HG02798 (cell line): ENCODE results near the gene PRKCA.
"Not testable (repeated sequence)": the region's sequence is repeated elsewhere in the genome, so short reads cannot be mapped to it uniquely, and the experiment has no call there.

Experiments
- ATAC-seq: cut with Tn5 transposase; IDR thresholded peaks from one replicate; pipeline ENCODE4 v1.9.1; 2021; ENCODE audit warnings: mild to moderate bottlenecking; ENCODE audit not compliant: unreplicated experiment, poor library complexity

The PRKCA gene

GRCh38 chr17:66301864-66302741 lies at the start of gene PRKCA:
Gene PRKCA, plus strand, starts transcription at chr17:66302613.
- peak; percentile 88 for ATAC-seq

DNA sequence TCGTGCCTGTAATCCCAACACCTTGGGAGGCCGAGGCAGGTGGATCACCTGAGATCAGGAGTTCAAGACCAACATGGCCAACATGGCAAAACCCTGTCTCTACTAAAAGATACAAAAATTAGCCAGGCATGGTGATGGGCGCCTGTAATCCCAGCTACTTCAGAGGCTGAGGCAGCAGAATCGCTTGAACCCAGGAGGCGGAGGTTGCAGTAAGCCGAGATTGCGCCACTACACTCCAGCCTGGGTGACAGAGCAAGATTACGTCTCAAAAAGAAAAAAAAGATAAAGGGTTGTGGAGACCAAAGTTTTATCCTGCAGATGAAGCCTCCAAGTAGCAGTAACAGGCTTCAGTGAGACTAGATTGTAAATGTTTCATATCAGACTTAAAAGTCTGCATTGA lies 49.0 kb upstream of the PRKCA start:
- ATAC-seq = not testable (repeated sequence)

- ATAC-seq = no peak
Measured at GRCh38 chr17:66255112-66255511, 47.3 kb upstream of the PRKCA start.

- ATAC-seq = no peak
Measured at GRCh38 chr17:66255527-66255971, 46.9 kb upstream of the PRKCA start.

- ATAC-seq = no peak
Measured at GRCh38 chr17:66260275-66260674, 42.1 kb upstream of the PRKCA start.

GRCh38 chr17:66260688-66261087 lies 41.7 kb upstream of the PRKCA start:
- ATAC-seq = no peak

DNA sequence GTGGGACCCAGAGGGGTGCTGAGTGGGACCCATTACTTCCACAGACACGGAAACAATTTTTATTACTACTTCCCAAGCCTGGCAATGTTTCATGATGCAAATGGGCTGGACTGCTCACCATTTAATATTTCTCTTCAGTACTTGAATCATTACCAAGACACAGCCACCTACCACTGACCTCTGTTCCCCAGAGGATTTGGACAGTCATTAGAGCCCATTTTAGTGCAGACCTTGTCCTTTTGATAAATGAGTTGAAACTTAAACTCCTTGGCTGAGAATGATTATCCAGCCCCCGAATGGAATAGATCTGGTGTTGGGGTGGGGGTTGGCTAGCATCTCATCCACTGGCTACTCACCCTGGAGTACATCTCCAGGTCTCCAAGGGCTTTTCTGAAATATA lies 39.6 kb upstream of the PRKCA start:
- ATAC-seq = no peak

DNA sequence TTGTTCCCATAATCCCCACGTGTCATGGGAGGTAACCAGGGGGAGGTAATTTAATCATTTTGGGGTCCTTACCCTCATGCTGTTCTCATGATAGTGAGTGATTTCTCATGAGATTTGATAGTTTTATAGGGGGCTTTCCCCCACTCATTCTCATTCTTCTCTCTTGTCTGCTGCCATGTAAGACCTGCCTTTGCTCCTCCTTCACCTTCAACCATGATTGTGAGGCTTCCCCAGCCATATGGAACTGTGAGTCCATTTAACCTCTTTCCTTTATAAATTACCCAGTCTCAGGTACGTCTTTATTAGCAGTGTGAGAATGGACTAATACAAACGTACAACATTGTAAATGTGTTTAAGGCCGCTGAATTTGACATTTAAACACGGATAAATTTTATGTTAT lies 37.7 kb upstream of the PRKCA start:
- ATAC-seq = no peak

DNA sequence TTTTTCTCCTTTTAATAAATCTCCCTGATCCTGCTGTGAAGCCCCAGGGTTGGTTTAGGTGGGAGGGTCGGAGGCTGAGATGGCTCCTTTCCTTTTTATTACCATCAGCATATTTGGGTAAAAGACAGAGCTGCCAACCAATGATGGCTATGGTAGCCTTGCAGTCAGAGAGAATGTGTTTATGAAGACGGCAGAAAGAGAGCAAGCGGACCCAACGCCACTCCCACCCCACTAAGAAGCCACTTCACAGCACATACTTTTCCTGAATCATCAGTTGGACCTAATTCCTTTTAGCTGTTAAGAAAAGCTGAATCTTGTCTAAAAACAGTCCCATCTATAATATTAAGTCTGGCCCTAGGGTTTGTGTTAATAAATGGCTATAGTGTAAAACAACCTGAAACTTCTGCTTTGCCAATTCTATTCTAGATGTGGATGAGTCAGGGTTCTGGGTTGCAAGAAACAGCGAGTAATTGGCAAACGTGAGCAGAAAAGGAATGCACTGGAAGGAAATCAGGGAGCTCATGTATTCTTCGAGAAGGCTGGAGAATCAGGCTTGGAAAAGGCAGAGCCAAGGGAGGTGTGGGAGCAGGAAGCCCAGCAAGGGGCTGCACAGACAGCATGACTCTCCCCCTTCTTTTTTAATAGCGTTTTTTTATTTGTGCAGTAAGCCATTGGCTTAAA lies 34.0 kb upstream of the PRKCA start:
- ATAC-seq = no peak

DNA sequence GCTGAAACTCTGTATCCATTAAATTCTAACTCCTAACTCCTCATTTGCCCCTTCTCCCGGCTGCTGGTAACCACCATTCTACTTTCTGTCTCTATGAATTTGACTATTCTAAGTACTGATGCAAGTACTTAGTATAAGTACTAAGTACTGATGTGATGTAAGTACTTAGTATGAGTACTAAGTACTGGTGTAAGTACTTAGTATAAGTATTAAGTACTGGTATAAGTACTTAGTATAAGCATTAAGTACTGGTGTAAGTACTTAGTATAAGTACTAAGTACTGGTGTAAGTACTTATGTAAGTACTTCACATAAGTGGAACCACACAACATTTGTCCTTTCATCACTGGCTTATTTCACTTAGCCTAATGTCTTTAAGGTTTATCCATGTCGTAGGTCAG lies 32.3 kb upstream of the PRKCA start:
- ATAC-seq = no peak

- no peak for ATAC-seq
Measured at GRCh38 chr17:66271512-66271911, 30.9 kb upstream of the PRKCA start.

DNA sequence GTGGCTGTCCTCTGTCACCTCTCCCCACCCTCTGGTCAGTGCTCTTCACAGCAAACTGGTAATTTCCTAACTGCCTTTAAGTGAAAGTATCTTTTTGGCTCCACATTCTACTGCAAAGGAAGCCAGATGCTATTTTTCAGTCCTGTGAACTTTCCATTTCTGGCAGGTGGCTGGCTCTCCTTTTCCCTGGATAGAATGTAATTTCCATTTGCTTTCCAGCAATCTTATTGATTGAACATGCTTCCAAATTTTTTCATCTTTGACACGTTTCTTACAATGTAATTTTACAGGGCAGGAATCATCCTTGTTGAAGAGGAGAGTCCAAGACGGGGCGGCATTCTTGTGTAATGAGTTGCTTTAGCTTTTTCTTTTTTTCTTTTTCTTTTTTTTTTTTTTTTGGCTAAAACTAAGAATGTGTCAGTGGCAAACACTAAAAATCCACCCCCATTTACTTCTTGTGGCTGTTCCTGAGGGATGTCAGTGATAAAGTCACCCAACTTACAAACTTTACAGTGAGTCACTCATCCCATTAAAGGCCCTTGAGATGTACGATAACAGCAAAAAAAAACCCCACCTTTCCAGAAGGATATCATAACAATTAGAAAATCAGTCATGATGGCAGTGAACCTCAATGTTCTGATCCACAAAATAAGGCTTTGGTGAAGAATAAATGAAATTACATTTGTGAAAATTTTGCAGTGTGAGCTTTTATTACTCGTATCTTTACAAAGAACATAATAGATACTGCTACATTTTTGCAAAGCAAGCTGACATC lies 29.4 kb upstream of the PRKCA start:
- no peak for ATAC-seq

DNA sequence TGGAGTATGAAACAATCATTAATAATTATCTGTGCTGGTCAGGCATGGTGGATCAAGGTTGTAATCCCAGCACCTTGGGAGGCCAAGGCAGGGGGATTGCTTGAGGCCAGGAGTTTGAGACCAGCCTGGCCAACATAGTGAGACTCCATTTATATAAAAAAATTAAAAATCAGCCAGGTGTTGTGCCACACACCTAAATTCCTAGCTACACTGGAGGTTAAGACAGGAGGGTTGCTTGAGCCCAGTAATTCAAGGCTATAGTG lies 28.9 kb upstream of the PRKCA start:
- ATAC-seq = no peak

- no peak for ATAC-seq
Measured at GRCh38 chr17:66275651-66276050, 26.8 kb upstream of the PRKCA start.

DNA sequence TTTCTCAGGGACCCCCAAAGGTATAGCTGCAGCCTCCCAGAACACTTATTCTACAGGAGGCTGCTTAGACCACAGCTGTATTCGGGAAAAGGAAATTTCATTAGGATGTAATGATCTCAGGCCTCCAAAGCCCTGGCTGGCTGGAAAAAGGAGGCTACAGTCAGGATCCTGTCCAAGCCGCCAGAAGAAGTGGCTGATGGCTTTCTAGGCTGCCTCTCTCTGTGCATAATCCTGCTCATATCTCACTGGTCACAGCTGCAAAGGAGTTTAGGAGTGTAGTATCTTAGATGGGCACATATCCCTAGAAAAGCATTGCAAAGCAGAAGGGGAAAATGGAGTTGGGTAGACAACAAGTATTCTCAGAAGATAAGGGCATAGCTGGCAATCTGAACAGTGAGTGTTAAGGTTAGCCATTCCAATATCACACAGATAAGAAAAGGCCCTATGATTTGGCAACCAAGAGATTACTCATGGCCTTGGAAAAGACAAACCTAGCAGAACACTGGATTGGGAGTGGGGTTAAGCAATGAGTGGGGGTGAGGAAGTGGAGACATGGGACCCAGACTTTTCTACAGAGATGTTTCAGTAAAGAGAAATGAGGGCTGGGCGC lies 26.0 kb upstream of the PRKCA start:
- no peak for ATAC-seq

DNA sequence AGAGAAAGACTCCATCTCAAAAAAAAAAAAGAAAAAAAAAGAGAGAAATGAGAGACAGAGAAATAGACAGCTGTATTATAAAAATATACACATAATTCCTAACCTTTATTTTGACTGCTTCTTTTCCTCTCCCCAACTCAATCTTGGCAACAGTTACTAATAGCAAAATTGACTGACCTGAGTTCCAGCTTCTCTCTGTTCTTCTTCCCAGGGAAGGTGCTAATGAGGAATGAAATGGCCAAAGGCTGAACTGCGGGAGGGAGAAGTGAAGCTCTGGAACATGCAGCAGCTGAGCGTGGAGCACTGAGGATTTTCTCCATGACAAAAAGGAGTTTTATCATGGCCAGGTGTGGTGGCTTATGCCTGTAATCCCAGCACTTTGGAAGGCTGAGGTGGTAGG lies 25.2 kb upstream of the PRKCA start:
- no peak for ATAC-seq

GRCh38 chr17:66281661-66282369 lies 20.6 kb upstream of the PRKCA start:
- no peak for ATAC-seq

GRCh38 chr17:66283296-66283934 lies 19.0 kb upstream of the PRKCA start:
- no peak for ATAC-seq

GRCh38 chr17:66283971-66284370 lies 18.4 kb upstream of the PRKCA start:
- ATAC-seq = no peak

DNA sequence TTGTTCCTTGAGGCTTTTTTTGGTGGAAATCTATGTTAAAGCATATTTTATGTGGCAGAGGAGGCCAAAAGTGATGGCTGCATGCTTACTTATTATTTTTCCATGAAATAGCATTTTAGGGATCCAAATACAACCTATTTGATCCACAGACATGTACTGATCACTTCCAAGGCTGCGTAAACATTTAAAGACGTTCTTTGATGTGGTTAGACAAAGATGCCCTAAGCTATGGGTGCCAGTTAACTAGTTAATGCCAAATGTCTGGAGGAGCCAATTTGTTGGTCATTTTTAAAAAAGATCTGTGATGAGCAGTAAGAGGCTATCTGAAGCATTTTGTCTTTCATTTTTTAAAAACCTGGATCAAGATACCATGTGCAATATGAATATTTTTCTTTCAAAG lies 17.3 kb upstream of the PRKCA start:
- ATAC-seq = no peak
